Bronchial epithelial cell (primary cell): ENCODE data around the gene ATP5PO. TPM values are rescaled to one million over a fixed set of nuclear protein-coding genes. Genes with fewer than 3 reads are reported as not detected.

Experiments
- DNase-seq: peaks from one replicate; pipeline ENCODE4 v3.0.0-alpha.2; 2010; ENCODE audit warnings: low read depth
- FAIRE-seq: peaks from 2 replicates; lab custom pipeline; 2011; peaks lifted over from hg19 to GRCh38; lab: Jason Lieb, UNC
- H3K27me3 ChIP-seq: 2 replicates; pipeline ENCODE4 v1.5.1; 2011; ENCODE audit warnings: low read length; ENCODE audit not compliant: control insufficient read depth, insufficient read depth
- H3K36me3 ChIP-seq: 2 replicates; pipeline ENCODE4 v1.5.1; 2011; ENCODE audit warnings: low read length; ENCODE audit not compliant: control insufficient read depth, insufficient read depth
- H3K4me3 ChIP-seq: 2 replicates; pipeline ENCODE4 v1.5.1; 2011; ENCODE audit warnings: mild to moderate bottlenecking, low read depth, low read length, control low read depth
- CTCF ChIP-seq: IDR thresholded peaks from 2 replicates; pipeline ENCODE4 v1.5.1; 2011; ENCODE audit warnings: mild to moderate bottlenecking, moderate library complexity, low read length, control low read depth, inconsistent platforms; ENCODE audit not compliant: insufficient read depth, severe bottlenecking
- total RNA-seq: library from RNA; depleted of rRNA; stranded (reverse); fragments of >200 nt; gene quantifications from 2 replicates; pipeline ENCODE4 v1.2.1, GENCODE V29; 2014

The ATP5PO gene
- total RNA-seq, 1 donor from 2014 or later, result 341 TPM

DNA sequence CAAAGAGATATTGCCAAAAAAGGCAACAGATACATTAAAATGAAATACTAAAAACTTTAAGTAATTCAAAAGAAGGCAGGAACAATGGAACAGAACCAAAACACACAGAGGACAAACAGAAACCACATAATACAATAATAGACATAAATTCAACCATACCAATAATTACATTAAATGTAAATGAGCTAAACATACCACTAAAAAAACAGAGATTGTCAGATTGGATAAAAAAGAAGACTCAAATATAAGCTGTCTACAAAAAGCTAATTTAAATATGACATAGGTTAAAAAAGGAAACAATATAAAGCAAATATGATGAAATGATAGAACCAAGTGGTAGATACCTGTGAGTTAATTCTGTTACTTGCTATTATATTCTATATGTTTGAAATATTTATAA lies 44.1 kb upstream of the ATP5PO start:
- no peaks in the 10 kb centered on the region for H3K36me3 ChIP-seq
- DNase-seq (no peak), FAIRE-seq (no peak)
- no peak for TF ChIP-seq CTCF
- no peaks in the 10 kb centered on the region for H3K27me3 ChIP-seq
- no peak overlapping the region for H3K4me3 ChIP-seq

DNA sequence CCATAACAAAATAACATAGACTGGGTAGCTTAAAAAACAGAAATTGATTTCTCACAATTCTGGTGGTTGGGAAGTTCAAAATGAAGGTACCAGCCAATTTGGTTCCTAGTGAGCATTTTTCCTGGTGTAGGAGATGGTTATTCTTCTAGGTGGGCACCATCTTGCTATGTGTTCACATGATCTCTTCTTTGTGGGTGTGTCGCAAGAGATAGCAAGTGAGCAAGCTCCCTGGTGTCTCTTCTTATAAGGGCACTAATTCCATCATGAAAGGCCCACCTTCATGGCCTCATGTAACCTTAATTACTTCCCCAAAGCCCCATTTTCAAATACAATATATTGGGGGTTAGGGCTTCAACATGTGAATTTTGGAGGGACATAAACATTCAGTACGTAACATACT lies 38.8 kb upstream of the ATP5PO start:
- DNase-seq (no peak), FAIRE-seq (no peak)
- no peak for TF ChIP-seq CTCF
- no peaks in the 10 kb centered on the region for H3K36me3 ChIP-seq
- no peaks in the 10 kb centered on the region for H3K27me3 ChIP-seq
- H3K4me3 ChIP-seq, result no peak overlapping the region

DNA sequence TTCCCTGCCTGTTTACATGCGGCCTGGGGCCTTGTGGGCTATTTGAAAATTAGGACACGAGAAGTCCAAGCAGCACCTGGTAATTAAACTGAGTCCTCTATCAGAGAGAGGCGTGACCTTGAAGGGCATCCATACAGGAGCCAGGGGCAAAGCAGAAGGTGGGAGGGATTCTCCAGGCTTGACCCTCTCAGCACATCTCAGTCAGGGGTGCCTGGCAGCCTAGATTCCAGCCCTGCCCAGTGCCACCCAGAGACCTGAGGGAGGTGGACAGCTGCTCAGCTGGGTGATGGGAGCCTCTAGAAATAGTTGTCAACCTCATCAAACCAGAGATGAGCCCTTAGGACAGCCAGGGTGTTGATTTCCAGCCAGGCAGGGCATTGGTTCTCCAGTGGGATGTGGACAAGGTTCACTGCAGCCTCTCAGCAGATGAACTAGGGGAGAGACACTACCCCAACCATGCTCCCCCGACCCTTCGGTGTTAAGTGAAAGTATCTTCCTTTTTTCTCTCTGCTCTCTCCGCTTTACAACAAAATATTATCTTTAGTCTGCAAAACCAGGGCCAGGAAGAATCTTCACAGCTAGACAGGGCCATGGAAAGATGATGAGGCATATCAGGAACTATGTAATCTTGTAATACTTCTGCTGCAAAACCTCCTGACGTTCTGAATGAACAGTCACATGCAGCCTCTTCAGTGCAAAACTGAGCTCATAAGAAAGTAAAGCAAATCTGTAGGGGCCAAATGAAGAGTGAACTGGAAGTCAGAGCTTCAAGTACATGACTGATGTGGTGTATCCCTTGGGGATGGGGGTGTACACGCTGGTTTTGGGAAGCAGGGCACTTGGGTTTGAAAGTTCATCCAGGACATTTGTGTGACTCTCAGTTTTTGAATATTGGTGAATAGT lies 35.9 kb upstream of the ATP5PO start:
- DNase-seq, result no peak
- TF ChIP-seq CTCF, result no peak
- Histone ChIP-seq H3K4me3 (no peak overlapping the region), H3K27me3 (no peaks in the 10 kb centered on the region), H3K36me3 (no peaks in the 10 kb centered on the region)
- no peak for FAIRE-seq

- Histone ChIP-seq H3K36me3 (no peaks in the 10 kb centered on the region), H3K27me3 (no peaks in the 10 kb centered on the region), H3K4me3 (no peak overlapping the region)
- no peak for FAIRE-seq
- DNase-seq, result no peak
- no peak for TF ChIP-seq CTCF
Measured at GRCh38 chr21:33950431-33951079, 35.0 kb upstream of the ATP5PO start.

- FAIRE-seq (no peak), DNase-seq (no peak)
- Histone ChIP-seq H3K36me3 (no peaks in the 10 kb centered on the region), H3K4me3 (no peak overlapping the region), H3K27me3 (no peaks in the 10 kb centered on the region)
- no peak for TF ChIP-seq CTCF
Measured at GRCh38 chr21:33949516-33950430, 34.2 kb upstream of the ATP5PO start.
